ENCODE measurements around the gene BACH1.

- TF ChIP-seq, protein P1, sequence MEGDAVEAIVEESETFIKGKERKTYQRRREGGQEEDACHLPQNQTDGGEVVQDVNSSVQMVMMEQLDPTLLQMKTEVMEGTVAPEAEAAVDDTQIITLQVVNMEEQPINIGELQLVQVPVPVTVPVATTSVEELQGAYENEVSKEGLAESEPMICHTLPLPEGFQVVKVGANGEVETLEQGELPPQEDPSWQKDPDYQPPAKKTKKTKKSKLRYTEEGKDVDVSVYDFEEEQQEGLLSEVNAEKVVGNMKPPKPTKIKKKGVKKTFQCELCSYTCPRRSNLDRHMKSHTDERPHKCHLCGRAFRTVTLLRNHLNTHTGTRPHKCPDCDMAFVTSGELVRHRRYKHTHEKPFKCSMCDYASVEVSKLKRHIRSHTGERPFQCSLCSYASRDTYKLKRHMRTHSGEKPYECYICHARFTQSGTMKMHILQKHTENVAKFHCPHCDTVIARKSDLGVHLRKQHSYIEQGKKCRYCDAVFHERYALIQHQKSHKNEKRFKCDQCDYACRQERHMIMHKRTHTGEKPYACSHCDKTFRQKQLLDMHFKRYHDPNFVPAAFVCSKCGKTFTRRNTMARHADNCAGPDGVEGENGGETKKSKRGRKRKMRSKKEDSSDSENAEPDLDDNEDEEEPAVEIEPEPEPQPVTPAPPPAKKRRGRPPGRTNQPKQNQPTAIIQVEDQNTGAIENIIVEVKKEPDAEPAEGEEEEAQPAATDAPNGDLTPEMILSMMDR (conservative IDR thresholded peaks at IDR 0.05; ENCODE audit: low read length) = no peak
- no peak for TF ChIP-seq EZH2phosphoT487 (IDR thresholded peaks at IDR 0.05; ENCODE audit: borderline replicate concordance, low read depth, low read length)
Observed at GRCh38 chr21:29301691-29302090, 3.0 kb downstream of the BACH1 start.

Measured in OCI-LY7 (cell line).